CD4-positive, alpha-beta T cell treated with Interleukin-4 for 4 hours (primary cell): Measurements from ENCODE around the gene ITPRIPL2.

Experiments
- DNase-seq: peaks from one replicate; pipeline ENCODE4 v3.0.0-alpha.2; 2020

ITPRIPL2 gene

DNA sequence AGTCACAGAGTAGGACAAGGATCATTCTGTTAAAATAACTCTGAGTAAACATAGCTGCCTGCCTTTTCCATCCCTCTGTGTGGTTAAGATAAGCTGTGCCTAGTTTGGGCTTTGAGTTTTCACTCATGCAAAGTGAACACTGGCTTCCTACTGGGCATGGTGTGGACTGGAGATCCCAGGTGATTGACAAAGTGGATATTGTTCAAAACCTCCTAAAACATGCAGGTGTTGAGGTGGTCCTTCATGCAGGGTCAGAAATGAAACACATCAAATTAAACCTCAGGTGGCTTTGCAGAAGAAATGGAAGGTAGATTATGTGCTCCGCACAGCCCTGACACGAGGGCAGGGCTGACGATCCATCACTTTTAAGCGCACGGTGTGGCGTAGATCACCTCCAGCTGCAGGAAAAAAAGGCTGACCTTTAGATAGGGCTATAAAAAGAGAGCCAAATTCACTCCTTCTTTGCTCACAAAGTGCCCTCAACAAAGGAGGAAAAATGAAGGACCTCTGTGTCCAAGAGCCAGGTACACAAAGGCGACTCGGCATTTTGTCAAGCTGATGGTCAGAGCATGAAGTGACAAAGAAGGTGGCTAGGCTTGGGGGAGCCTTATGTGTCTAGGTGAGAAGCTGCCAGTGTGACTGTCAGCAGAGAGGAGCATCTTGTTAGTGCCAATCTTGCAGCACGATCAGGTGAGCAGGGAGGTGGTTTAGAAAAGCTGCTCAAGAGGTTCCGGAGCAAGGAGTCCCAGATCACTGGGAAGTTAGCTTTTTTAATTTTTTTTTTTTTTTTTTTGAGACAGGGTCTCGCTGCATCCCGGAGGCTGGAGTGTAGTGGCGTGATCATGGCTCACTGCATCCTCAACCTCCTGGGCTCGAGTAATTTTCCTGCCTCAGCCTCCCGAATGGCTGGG lies 19.9 kb upstream of the ITPRIPL2 start:
- DNase-seq, result no peak

DNA sequence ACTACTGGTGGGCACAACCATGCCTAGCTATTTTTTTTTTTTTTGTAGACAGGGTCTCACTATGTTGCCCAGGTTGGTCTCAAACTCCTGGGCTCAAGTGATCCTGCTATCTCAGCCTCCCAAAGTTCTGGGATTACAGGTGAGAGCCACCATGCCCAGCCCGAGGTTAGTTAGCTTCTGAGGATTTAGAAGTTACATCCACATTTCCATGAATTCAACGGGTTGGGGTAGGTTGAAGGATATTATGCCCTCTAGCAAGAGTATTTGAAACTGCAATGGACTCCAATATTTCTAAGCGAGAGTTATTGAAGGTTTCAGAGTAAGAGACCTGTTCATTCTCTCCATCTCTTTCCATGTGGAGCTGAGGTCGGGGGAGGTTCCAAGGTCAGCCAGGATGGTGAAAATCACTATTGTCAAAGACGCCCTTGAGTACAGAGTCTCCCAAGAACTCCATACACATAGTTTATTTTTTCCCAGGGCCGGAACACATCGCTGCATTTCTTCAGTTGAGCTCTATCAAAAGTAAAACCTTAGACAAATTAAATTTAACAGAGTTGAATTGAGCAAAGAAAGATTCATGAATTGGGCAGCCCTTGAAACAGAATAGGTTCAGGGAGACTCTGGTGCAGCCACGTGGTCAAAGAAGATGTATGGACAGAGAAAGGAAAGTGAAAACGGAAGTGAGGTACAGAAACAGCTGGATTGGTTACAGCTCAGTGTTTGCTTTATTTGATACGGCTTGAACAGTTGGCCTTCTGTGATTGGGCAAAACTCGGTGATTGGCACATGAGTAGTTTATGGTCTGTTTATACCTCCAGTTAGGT lies 19.0 kb upstream of the ITPRIPL2 start:
- no peak for DNase-seq

DNA sequence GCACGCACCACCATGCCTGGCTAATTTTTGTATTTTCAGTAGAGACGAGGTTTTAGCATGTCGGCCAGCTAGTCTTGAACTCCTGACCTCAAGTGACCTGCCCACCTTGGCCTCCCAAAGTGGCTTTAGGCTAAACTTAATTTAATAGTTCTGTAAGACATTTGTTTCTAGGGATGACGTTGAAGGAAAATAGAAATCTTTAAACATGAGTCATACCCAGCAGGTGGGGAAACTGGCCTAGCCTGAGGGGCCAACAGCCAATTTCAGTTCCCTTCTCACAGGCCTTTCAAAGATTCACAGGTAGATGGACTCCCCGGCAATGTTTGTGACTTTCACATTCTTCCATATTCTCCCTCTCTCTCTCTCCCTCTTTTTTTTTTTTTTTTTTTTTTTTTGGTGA lies 18.1 kb upstream of the ITPRIPL2 start:
- no peak for DNase-seq

DNA sequence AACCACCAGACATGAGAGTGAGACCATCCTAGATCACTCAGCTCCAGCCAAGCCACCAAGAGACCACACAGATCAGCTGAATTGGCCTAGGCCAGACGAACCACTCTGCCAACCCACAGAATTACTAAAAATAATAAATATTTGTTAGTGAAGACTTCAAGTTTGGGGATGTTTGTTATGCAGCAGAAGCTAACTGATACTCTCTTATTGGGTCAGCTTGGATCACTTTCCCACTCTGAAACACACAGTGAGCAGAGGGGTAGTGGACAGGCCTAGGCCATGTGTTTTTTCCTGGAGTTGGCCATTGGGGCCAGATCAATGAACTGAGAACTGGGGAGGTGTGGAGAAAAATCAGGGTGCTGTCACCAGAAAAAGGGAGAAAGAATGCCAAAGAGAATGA lies 15.6 kb upstream of the ITPRIPL2 start:
- no peak for DNase-seq

DNA sequence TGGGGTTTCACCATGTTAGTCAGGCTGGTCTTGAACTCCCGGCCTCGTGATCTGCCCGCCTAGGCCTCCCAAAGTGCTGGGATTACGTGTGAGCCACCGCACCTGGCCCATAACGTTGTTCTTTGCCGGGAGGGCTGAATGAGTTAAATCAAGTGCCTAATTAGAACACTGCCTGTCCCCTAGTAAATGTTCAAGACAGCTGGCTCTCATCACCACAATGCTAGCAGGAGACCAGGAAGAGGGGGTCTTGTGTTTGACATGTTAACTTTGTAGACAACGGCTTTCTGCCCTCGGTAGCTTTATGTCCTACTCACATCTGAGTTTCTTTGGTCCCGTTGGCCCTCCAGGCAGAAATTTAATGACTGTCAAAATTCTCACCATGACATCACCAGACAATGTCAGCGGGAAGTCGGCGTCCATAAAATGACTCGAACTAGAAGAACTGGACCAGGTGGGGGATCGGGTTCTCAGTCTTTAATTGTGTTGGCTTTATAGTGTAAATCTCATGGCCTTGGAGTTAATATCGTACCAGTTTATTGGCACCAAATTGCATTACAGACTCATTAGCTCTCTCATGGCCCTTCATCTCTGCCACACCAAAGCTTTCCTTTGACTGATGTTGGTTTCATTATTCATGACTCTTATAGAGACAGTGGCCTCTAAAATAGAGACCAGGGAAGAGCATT lies 11.4 kb upstream of the ITPRIPL2 start:
- no peak for DNase-seq

DNA sequence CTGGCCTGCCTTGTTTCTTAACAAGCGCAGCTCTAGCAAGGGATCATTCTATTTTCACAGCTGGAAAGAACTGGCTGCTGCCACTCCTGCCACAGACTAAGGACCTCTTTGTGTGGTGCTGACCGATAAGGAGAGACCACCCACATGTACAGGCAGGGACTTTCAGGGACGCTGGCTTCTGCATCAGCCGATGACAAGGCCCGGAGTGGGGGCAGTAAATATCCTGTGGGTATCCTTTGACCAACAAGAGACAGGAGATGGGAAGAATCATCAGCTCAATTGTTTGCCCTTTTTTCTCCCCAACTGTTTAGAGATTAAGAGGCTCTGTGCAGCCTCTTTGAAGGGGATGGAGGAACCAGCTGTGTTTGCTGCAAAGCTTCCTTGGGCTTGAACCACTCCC lies 9.2 kb upstream of the ITPRIPL2 start:
- no peak for DNase-seq

DNA sequence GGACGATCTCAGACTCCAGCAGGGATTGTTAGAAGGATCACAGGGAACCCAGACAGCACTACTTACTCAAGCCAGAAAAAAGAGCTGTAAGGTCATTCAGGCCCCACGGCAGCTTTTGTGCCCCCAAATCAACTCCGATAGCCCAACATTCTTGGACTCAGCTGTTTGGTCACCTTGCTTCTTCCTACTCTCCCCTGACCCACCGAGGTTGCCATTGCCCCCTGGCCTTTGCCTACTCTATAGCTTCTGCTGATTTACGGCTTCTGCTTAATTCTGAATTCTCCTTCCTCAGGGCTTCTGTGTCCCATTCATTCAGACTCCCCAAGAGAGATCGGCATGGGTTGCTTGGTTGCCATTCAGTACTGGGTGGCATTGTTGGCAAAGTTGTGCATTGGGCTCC lies 8.6 kb upstream of the ITPRIPL2 start:
- no peak for DNase-seq

DNA sequence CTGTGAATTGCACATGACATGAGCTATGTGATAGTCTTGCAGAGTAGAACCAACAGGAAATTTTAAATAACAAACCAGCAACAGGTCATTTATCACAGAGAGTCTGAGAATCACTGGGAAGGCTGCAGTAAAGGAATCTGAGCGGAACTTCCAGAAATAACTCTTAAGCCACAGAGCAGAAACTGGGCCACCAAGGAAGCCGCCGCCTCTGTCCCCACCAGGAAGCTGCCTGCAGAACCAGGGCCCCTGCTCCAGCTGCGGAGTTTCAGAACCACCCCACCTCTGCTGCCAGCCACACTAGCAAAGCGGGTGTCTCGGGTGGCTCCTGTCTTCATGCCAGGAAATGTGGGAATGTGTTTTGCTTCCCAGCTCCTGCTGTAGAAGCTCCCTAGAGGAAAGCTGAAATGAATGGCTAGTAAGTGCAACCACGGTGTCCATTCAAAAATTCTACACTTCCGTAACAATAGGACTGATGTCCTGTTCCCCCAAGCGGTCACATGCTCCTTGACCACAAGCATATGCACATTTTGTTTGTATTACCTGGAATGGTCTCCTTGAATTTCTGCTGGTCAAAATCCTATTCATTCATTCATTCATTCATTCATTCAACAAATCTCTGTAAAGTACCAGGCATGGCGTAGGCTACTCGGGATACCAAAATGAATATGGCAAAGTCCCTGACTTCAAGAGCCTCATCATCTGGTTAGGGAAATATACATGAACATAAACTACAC lies 7.7 kb upstream of the ITPRIPL2 start:
- DNase-seq, result no peak

DNA sequence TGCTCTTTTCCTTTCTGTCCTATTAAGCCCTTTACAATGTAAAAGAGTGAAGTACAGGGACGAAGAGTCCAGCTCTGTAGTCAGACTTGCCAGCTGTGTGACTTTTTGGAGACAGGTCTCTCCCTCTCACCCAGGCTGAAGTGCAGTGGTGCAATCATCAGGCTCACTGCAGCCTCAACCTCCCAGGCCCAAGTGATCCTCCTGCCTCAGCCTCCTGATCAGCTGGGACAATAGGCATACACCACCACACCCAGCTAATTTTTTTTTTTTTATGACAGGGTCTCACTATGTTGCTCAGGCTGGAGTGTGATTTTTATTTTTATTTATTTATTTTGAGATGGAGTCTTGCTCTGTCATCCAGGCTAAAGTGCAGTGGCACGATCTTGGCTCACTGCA lies 7.1 kb upstream of the ITPRIPL2 start:
- DNase-seq, result no peak

DNA sequence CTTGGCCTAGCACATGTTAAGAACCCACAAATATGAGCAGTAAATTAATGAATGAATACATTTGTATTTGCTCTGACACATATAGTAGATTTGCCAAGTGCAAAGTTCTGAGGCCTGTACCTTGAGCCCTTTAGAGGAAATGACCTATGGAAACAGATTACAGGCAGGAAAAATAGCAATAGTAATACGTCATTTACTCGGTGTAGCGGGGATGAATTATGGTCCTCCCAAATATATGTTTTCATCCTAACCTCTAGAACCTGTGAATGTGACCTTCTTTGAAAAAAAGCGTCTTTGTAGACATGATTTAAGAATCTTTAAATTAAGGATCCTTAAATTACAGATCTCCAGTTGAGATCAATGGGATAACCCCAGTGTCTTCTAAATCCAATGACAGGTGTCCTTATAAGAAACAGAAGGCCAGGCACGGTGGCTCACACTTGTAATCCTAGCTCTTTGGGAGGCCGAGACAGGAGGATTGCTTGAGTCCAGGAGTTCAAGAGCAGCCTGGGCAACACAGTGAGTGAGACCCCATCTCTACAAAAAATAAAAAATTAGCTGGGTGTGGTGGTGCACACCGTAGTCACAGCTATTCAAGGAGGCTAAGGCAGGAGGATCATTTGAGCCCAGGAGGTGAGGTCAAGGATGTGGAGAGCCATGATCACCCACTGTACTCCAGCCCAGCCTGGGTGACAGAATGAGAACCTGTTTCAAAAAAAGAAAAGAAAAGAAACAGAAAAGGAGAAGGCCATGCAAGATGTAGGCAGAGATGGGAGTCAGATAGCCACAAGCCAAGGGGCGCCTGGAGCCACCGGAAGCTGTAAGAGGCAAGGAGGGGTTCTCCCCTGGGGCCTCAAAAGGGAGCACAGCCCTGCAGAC lies 5.1 kb upstream of the ITPRIPL2 start:
- DNase-seq, result no peak

DNA sequence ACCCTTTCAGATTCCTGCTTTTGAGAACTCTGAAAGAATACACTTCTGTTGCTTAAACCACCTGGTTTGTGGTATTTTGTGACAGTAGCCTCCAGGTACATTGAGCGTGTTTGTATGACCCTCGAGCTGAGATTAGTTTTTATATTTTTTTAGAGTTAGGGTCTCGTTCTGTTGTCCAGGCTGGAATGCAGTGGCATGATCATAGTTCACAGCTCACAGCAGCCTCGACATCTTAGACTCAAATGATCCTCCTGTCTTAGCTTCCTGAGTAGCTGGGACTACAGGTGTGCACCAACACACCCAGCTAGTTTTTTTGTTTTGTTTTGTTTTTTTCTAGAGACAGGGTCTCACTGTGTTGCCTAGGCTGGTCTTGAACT lies 4.5 kb upstream of the ITPRIPL2 start:
- no peak for DNase-seq

DNA sequence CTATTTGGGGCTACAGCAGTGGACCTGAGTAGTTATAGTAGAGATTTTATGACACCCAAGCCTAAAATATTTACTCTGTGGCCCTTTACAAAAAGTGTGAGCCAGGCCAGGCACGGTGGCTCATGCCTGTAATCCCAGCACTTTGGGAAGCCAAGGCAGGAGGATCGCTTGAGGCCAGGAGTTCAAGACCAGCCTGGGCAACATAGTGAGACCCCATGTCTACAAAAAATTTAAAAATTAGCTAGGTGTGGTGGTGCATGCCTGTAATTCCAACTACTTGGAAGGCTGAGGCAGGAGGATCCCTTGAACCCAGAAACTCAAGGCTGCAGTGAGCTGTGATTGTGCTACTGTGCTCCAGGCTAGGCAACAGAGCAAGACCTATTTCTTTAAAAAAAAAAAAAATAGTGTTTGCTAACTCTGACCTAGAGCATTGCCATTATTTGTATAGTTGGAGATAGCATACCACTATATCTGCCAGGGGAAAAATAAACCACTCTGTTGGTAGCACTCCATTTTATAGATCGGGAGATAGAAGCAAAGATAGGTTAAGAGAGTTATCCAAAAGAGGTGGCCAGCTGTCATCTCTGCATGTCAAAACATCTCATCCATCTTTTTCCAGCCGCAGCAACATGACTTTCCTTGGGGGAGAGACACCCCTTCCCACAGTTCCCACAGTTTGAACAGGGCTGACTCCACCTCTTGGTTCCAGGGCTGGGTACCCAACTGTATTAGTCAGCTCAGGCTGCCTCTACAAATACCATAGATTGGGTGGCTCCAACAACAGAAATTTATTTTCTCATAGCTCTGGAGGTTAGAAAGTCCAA lies 3.0 kb upstream of the ITPRIPL2 start:
- DNase-seq, result no peak

DNA sequence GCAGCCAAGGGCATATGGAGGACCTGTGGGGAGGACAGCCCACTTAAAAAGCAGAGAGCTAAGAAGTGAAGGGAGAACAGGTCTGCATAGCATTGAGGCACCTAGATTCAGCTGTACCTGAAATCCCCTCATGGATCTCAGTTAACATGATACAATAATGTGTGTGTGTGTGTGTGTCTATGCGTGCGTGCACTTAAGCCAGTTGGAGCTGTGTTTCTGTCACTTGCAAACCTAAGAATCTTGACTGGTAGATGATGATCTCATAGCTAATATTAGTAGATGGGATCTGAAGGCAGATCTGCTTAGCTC lies 1.7 kb upstream of the ITPRIPL2 start:
- no peak for DNase-seq

DNA sequence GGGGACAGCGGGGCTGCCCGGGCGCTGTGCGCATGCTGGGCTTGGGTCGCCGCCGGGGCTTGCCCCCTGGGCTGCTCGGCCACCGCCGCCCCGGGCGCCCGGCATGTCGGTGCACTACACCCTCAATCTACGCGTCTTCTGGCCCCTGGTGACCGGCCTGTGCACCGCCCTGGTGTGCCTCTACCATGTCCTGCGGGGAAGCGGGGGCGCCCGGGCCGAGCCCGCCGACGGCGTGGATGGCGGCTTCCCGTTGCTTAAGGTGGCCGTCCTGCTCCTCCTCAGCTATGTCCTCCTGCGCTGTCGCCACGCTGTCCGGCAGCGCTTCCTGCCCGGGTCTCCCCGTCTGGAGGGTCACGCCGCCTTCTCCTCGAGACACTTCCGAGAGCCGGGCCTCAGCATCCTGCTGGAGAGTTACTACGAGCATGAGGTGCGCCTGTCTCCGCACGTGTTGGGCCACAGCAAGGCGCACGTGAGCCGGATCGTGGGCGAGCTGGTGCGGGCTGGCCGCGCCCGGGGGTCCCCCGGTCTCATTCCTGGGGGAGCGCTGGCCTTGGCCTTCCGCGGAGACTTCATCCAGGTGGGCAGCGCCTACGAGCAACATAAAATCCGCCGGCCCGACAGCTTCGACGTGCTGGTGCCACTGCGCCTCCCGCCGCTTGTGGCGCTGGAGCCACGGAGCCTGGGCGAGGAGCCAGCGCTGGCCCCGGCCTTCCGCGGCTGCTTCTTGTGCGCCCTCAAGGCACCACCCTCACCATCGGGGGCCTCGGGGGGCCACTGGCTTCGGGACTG lies 789 bp downstream of the ITPRIPL2 start:
- no peak for DNase-seq

DNA sequence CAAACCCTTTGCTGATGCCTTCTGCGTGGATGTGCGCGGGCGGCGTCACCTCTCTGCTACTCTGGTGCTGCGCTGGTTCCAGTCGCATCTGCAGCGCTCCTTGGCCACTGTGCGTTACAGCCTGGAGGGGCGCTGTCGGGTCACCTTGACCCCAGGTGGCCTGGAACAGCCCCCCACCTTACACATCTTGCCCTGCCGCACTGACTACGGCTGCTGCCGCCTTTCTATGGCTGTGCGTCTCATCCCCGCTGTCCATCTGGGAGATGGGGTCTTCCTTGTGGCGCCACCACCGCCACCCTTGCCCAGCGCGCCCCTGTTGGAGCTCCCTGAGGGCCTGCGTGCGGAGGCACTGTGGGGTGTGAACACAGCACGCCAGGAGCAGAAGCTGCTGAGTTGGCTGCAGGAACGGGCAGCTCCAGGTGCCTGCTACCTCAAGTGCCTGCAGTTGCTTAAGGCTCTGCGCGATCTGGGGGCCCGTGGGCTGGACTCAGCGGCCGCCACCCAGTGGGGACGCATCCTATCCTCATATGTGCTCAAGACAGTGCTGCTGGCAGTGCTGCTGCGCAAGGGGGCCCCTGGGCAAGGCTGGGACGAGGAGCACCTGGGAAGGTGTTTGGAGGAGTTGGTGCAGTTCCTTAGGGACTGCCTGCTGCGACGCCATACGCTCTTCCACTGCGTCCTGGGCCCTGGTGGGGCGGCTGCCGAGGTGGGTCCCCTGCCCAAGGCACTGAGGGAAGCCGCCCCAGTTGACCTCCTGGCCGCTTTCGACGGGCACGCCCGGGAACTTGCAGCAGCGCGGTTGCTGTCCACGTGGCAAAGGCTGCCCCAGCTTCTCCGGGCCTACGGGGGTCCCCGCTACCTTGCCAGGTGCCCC lies 1.6 kb downstream of the ITPRIPL2 start:
- no peak for DNase-seq

DNA sequence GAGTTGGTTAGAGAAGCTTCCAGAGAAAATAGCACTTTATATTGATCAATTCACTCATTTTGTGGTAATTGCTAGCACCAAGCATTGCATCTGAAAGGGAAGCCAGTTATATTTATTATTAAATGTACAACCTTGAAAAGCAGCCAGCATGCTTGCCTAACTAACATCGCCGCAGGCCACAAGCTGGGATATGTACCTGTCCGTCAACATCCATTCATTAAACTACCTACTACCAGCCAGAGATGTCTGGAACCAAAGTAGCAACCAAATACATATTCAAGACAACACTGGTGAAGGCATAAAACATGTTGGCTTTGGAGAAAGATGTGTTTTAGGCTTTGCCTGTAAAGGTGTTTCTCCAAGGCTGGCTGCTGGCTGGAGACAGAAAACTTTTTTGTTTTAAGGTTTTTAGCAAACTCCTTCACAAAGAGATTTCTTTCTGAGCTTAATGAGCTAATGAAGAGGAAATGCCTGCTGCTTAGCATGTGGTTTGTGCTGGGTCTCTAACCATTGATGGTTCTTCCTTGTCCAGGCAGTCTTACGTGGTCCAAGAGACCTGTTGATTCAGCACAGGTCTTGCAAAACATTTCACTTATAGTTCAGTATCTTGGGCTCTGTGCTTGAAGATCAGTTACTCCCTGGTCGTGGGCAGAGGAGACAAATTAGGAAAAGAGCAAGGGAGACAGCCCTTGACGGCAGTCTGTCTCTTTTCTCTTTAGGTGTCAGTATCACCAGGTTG lies 3.1 kb downstream of the ITPRIPL2 start:
- DNase-seq, result no peak

DNA sequence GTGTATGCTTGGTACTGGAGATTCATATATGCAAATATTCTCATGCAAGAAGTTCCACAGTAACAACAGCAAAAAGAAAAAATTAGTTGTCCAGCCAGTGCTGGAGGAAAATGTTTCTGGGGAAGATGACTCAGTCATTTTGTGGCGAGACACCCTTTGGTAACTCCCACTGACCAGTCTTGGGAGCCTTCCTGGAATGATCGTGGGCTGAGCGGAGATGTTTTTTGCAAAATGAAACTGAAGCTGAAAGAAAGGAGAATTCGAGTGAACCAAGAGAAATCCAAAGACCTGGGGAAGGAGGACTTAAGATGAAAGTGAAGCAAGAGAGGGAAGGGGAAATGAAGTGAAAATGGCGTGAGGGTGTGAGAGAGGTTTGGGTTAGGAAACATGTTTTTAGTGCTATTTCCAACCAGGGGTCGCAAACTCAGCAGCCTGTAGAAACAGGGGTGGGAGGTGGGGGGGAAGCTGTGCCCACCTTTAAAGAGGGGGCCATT lies 5.2 kb downstream of the ITPRIPL2 start:
- DNase-seq, result peak; percentile 48

DNA sequence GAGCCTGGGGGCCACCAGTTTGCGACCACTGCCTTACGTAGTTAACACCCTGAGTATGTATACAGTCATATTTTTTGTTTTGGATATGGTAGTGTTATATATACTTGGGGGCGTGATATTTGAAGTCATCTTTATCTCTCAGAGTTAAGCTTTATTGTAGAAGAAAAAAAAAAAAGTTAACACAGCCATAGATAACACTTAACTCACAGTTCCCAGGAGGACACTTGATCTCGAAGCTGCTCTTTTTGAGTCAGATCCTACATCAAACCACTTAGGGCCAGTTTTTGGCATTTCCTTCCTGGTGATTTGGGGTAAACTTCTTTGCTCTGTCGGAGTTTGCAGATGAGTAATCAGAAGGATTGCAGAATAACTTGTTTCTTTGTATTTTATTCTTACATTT lies 5.8 kb downstream of the ITPRIPL2 start:
- DNase-seq, result no peak
